ENCODE data around the gene IRF1.
"Not testable (repeated sequence)": the region's sequence is repeated elsewhere in the genome, so short reads cannot be mapped to it uniquely, and the experiment has no call there.

The IRF1 gene

DNA sequence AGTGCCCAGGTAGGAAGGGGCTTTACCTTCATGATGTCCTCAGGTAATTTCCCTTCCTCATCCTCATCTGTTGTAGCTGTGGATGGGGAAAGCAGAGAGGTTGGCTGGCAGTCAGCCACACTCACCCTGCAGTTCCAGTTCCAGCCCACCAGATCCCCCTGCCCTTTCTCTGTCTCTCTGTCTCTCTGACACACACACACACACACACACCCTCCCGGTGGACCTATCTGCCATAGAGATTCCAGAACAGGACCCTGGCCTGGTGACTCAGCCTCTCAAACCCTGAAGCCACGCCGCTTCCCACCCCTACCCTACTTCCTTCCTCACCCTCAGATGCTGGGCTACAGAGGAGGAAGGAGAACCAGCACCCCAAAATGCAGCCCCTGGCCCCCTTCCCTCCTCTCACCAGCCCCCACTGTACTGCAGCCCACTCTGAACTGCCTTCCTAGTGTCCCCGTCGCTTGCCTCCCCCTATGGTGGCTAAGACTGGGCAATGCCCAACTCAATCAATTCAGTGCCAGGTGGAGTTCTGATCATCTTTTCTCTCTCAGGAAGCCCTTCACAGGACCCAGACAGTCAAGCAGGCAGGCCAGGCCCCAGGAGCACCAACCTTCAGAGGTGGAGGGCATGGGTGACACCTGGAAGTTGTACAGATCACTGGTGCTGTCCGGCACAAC lies 4.8 kb downstream of the IRF1 start:
- no peak for DNase-seq

DNA sequence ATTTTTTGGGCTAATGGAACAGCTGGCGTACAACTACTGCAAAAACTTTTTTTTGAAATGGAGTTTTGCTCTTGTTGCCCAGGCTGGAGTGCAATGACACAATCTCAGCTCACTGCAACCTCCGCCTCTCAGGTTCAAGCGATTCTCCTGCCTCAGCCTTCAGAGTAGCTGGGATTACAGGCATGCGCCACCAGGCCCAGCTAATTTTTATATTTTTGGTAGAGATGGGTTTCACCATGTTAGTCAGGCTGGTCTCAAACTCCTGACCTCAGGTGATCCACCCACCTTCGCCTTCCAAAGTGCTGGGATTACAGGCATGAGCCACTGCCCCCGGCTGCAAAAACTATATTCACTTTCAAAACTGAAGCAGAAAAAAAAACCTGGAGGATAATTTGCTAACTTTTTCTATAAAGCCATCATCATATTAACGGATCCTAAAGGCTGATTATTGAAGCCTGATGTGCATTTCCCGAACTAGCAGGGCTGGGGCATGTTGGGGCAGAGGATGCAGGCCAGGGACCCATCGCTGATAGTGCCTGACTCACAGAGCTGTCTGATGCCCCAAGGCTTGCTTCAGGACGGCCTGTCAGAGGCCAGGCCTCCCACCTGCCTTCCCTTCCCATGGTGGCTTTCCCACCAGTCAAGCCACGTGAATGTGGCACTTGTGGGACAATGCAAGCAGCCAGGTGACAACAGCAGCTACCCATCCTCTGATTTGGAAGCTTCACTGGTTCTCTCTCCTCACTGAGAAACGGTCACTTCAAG lies 5.5 kb downstream of the IRF1 start:
- DNase-seq, result not testable (repeated sequence)

DNA sequence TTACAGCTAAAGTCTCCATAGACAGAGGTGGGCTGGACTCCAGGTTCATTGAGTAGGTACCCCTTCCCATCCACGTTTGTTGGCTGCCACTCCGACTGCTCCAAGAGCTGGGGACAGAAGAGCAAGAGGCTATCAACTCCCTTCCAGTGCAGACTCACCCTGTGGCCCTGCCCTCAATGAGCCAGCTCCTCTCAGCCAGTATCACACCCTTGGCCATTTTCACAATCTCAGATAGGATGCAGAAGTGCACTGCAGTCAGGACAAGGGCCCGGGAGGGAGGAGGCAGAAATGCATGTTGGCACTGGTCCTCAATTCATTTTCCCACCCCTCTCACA lies 6.2 kb downstream of the IRF1 start:
- DNase-seq, result no peak

DNA sequence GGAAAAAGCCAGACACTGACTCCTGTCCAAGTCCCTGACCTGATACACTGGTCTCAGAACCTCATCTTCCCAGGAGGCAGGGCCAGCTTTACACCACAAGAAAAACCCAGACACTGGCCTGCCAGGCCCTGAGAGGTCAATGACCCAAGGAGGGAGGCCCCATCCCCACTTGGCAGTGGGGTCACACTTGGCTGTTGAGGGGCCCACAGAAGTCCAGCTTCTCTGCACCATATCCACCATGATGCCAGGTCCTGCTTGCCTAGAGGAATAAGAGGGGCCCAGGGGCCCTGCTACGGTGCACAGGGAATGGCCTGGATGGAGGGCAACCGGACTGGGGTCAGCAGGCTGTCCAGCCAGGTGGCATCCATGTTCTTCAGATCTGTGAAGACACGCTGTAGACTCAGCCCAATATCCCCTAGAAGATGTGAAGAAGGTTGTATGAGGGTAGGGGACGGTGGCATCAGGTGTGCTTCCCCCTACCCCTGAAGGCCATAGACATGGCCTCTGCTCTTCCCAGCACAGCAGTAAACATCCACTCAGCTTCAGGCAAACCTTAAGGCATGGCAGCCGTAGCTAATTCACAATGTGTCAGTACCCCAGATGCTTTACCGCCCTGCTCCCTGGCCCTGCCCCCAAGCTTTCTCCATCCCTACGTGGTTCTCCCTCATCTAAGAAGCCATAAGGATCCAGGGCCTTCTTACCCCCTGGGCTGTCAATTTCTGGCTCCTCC lies 6.7 kb downstream of the IRF1 start:
- no peak for DNase-seq

DNA sequence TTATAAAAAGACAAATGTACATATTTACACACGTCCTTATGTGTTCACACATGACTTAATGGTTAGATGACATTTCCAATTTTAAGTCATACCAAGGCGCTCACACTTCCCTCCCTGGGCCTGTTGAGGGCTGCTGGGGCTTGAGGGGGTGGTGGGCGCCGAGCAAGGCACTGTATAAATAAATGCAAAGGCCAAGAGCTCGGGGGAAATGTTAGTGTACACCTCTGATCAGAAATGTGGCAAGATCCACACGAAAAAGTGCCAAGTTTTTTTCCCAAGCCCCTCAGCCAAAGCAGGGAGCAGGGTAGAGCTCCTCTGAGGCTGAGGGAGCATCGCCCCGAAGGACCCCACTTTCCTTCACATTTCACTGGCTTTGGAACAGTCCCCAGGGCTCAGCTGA lies 7.5 kb downstream of the IRF1 start:
- DNase-seq, result no peak

DNA sequence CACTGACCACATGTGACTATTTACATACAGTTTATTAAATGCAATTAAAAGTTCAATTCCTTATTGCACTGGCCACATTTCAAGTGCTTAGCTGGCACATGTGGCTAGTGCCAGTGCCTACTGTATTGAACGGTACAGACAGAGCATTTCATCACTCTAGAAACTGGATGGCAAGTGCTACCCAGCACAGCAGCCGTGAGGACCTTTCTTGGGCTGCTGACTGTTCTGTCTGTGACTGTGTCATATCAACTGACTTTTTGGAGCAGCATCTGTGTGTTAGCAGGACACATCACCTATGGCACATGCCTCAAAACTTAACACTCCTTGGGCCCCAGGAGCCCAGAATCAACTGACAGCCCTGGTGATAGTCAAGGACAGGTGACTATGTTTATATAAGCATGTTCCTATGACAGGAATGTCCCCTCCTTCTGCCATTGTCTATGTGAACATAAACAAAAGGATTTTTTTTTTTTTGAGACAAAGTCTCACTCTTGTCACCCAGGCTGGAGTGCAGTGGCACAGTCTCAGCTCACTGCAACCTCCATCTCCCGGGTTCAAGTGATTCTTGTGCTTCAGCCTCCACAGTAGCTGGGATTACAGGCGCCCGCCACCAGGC lies 8.9 kb downstream of the IRF1 start:
- DNase-seq, result no peak

DNA sequence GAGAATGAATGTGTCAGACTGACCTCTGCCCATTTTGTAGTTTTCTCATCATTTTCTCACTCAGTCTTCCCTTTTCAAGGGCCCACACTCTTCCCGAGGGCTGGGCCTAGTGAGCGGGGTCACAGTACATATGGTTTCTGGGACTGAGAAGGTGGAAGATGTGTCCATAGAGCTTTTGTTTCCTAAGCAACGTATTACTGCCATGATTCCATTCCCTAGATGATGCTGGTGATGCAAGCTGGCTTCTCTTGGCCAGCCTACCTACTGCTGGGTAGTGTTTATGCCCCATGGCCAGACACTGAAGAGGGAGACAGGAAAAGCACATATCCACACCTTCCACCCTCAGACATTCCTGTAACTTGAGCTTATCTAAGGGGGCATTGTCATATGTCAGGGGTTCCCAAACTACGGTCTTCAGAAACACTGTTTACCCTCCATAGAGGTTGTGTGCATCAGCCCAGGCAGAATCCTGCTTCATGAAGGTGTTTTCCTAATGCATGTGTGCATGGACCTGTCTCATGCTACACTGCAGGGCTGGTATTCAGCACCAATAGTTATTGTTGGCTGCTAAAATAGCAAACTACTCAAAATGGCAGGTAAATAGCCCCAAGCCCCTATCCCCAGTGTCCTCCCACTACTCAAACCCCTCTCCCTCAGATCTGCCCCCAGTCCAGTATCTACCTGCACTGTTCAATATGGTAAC lies 9.5 kb downstream of the IRF1 start:
- DNase-seq, result no peak

DNA sequence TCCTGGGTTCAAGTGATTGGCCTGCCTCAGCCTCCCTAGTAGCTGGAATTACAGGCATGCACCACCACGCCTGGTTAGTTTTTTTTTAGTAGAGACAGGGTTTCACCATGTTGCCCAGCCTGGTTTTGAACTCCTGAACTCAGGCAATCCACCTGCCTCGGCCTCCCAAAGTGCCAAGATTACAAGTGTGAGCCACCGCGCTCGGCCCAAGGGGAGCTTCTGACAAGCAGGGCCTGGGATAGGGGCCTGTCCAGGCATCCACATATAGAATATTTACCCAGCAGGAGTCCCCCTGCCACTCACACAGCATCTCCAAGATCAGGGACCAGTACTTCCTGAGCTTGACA lies 10.1 kb downstream of the IRF1 start:
- DNase-seq, result no peak

DNA sequence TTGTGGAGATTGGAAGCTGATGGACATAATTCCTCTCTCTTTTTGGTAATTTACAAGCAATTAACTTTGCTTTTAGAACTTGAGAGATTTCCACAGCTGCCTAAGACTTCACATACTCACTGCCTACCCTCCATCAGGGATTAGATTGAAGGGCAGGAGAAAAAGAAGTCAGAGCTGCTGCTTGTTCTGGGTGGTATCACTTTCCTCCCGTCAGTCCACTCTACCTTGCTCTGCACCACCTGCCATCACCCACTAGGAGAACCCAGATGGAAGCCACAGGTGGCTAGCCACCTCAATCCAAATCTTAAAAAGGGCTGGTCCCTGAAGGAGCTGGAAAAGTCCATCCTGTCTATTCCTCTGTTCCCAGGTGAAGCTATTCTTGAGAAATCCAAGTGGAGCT lies 10.5 kb downstream of the IRF1 start:
- no peak for DNase-seq

DNA sequence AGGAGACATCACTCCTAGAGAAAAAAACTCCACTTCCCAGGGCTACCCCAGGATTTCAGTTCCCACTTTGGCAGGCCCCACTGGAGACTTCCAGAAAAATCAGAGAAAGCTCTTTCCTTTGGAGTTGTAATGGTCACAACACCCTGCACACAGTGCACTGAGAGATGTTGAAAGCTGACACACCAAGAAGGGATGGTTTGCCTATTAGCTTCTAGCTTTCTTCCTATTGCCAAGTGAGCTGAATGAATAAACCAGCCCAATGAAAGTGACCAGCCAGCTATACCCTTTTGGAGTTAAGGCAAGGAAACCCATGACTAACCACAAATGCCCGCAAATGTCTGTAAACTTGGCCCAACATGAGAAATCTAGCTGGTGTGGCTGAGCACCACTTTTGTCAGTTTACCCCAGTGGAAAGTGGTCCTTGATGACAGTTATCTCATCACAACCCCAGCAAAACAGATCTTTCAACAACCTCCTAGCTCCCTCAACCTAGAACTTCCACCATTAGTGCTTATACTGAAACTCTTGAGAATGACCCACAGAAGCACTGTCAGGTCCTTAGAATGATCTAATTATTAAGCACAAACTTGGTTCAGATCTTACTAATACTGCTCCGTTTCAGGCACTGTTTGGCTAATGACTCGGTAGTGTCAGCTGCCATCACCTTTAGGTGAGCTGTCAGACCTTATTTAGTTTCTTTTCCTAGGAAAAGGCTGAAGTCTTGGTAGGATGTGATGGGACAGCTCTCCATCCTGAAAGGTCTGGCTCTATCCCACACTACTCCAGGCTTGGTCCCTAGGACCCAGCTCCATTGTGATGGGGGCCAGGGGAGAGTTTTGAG lies 11.2 kb downstream of the IRF1 start:
- DNase-seq, result no peak

DNA sequence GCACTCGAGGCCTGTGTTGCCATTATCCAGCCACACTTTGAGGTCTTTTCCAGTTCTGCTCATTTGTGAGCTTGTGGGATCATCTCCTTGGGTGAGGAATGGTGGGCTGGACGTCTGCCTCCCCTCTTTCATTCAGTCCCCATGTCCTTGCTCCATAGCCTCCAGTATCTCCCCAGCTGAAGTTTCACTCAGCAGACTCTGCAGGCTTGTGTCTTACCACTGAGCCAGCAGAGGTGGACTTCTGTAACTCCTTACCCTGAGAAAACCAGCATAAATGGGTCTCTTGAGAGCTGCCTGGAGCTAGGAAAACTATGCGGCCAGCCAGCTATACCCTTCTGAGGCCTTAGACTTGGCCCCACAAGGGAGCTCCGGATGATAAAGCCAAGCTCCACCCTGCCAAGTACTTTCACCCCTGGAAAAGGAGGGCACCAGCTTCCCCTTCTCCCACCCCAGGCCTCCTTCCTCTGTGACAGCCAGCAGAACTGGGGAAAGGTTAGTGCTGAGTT lies 12.2 kb downstream of the IRF1 start:
- DNase-seq, result no peak

DNA sequence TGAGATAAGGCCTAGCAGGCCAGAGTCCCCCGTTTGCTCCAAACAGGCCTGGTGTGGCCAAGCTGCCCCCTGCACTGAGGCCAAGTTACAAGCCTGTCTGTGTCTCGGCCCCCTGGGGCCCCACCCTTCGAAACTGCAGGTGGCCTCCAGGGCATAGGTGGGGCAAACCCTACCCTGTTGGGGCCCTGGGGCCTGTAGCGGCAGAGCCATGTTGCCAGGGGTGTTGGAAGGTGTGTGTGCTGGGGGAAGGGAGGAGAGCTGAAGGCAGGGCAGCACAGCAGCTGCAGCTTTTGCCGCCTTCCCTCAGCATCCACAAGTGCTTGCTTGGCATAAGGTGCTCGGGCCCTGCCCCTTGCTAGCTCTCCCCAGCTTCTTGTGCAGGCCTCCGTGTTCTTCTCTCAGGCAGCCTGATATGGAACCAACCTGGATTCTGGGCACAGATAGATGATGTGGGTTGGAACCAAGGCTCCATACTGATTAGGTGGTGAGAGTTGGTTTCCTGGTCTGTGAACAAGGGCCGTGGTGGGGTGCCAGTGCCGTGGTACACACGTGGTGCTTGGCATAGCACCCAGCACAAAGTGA lies 12.7 kb downstream of the IRF1 start:
- DNase-seq, result no peak

DNA sequence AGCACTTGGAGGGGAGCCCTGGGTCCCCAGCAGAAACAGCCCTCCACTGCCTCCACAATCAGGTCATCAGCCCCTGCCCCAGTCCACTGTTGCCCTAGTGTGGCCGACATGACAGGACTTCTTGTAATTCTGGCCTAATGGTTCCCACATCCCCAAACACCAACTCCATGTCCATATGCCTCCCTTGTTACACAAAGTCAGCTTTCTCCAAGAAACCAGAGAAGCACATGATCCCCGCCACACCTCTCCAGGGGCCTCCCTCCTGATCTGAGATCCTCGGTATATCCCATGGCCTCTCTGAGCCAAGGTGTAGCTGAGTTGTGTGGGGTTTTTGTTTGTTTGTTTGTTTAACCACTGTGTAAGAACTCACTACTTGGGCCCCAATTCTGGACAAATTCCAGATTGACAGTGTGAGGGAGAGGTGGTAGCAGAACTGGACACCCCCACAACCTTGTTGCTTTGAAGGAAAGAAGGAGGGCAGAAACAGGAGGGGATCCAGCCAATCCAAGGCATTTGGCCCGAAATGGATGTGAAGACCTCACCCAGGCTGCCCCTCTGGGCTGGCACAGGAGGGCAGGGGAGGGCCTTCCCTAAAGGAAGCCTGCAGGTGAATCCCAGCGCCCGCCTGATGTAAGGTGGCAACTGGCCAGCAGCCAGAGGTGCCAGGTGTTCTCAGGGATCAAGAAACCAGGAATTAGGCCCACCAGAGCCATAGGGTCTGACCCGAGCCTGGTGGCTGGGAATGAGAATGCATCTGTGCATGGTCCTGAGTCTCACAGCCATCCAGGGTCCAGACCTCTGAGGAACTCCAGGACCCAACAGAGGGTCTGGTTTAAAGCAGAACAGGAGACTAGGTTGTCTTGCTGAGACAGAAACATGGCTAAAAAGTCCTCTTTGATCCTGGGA lies 13.4 kb downstream of the IRF1 start:
- no peak for DNase-seq

DNA sequence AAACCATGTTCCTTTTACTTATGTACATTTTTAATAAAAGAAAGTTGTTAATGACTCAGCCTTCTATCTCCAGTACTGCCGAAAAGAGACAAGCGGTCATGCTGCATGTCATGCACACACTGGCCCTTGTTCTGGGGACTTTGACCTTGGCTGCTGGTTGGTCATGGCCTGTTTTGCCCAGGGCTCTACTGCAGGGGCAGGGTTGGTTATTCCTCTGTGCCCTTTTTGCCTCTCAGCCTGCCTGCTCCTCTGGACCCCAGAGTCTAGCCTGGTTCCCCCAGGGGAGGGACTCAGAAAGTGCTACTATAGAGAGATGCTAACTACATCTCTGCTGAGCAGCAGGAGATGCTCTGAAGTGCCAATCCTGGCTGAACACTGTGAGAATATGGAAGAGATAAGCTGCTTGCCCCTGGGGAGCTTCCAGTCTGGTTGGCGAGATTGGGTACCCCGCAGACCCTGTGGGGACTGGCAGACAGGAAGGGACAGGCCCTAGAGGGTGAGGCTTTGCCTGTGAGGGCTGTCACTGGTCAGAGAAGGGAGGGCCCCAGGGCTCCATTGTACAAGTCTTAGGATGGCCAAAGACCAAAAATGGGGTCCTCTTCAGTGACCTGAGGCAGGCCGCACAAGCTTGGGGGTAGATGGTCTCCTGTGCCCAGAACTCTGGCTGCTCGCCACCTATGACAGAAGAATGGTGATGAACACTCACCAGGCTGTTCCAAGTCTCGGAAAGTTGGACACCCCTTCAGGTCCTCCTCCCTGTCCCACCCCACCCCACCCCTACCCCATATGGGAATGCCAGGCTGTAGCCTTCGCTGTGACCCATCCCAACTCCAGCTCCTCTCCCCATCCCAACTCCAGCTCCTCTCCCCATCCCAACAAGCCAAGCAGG lies 14.3 kb downstream of the IRF1 start:
- no peak for DNase-seq

DNA sequence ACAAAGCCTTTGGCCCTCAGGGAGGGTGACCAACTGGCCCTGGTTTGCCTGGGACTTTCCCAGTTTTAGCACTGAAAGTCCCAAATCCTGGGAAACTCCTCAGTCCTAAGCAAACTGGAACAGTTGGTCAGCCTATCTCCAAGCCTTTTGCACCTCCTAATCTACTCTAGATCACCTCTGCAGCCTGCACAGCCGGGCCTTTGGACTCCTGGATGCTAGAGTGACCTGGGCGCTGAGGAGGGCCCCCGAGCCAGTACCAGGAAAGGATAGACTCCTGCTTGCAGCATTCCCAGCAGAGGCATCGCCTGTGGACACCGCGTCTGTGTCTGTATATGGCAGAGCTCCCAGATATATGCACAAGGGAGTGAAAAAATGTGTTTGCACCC lies 15.1 kb downstream of the IRF1 start:
- DNase-seq, result no peak

DNA sequence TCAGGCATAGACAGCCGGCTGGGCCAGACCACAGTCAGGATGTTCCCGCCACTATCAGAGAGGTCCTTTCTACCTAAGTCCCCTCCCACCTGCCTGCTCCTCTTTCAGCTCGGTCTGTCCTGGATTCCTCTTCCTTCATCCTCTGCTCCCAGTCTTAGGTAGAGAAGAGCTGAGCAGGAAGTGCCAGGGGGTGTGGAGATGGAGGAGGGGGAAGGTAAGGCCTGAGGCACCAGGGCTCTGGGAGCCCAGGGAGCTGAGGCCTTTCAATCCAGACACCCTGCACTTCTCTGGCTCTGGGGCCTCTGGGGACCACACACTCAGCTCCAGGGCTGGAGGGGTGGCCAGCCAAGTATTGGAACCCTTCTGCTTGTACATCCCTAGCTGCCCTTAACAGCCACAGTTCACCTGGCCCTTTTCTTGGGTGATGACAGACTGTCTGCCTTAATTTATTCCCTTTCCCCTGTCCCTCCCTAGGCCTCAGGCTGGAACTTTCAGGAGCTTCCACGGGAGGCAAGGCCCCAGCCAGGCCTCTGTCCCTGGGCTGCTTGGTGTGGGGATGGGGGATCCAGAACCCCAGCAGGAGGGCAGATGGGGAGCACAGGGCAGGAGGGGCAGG lies 15.6 kb downstream of the IRF1 start:
- no peak for DNase-seq

DNA sequence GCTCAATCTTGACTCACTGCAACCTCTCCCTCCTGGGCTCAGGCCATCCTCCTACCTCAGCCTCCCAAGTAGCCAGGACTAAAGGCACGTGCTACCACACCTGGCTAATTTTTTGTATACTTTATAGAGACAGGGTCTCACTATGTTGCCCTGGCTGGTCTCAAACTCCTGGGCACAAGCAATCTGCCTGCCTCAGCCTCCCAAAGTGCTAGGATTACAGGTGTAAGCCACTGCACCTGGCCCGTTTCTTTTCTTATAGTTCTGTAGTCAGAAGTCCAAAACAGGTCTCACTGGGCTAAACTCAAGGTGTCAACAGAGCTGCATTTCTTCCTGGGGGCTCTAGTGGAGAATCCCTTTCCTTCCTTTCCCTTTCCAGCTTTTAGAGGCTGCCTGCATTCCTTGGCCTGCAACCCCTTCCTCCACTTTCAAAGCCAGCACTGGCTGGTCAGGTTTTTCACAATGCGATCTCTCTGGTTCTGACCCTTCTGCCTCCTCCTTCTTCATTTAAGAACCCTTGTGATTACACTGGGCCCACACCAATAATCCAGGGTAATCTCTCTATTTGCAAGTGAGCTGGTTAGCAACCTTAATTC lies 16.3 kb downstream of the IRF1 start:
- DNase-seq, result no peak

DNA sequence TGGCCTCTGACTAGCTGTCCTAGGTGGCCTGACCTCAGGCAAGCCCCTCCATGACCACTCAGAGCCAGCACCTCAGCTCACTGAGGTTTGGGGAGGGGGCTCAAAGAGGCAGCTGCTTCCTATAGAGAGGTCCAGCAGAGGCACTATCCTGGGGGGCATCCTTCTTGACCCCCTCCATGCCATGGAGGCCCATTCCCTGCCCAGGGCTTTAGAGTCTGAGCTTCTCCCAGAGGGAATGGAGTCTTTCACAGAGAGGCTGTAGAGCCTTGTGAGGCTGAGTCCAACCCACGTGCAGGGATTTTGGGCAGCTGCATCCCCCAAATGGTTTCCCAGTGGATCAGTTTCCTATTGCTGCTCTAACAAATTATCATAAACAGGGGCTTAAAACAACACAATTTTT lies 16.9 kb downstream of the IRF1 start:
- no peak for DNase-seq
